T-helper 1 cell (primary cell): Measurements from ENCODE around the gene NDUFB4.
"Not testable (repeated sequence)": the region's sequence is repeated elsewhere in the genome, so short reads cannot be mapped to it uniquely, and the experiment has no call there.

Source experiments
- DNase-seq, 5 donors: peaks; one replicate each; pipeline ENCODE4 v3.0.0-alpha.2; 2012 to 2020

Gene NDUFB4

DNA sequence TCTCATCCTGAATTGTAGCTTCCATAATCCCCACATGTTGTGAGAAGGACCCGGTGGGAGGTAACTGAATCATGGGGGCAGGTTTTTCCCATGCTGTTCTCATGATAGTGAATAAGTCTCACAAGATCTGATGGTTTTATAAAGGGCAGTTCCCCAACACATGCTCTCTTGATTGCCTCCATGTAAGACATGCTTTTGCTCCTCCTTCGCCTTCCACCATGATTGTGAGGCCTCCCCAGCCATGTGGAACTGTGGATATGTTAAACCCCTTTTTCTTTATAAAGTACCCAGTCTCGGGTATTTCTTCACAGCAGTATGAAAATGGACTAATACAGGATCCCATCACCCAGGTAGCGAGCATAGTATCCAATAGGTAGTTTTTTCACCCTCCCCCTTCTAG, 42.7 kb downstream of the NDUFB4 start:
- DNase-seq, result not testable (repeated sequence)

GRCh38 chr3:120640231-120640630, 44.1 kb downstream of the NDUFB4 start:
- DNase-seq, result no peak

DNA sequence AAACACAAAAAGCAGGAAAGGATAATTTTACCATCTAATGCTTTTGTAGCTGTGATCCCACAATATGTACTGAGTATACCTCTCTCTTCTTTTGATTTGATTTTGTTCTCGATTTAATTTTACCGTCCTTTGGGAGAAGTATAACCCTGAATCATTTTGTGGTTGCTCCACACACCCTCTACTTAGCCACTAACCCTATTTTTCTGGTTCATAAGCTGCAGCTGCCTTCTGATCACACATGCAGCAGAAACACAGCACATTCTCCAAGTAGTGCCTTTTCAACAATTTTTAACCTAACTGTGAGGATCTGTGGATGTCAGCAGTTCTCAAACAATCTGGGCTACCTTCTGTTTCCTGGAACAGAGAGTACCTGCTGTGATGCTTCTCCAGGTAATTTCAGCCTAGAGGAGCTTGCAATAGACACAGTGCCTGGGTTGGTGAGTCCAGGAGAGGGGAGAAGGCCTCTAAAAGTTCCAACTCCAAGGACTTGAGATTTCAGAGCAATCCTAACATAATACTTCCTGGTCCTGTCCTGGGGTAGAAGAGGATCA, 45.6 kb downstream of the NDUFB4 start:
- no peak for DNase-seq

DNA sequence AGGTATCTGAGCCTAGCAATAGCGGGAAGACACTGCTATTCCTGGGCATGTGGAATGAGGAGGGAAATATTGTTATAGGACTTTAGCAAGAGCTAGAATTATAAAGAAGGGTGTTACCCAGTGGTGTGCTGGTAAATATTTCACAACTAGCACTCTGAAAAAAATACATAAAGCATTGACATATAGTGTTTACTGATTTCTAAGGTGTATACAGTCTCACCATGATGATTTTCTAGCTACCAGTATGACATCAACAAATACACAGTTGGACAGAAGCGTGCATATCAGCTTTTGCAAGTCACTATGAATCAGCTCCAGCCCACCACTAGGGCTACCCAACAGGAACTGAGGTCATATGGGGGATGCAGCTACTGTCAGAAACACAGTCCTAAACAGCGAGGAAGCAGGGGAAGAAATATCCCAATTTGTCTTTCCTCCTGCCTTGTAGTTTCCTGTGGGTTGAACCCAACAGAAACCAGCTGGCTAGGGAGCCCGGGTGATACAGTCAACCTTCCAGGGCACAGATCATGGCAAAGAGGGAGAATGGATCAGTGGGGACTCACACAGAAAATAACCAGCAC, 46.3 kb downstream of the NDUFB4 start:
- DNase-seq, result no peak

DNA sequence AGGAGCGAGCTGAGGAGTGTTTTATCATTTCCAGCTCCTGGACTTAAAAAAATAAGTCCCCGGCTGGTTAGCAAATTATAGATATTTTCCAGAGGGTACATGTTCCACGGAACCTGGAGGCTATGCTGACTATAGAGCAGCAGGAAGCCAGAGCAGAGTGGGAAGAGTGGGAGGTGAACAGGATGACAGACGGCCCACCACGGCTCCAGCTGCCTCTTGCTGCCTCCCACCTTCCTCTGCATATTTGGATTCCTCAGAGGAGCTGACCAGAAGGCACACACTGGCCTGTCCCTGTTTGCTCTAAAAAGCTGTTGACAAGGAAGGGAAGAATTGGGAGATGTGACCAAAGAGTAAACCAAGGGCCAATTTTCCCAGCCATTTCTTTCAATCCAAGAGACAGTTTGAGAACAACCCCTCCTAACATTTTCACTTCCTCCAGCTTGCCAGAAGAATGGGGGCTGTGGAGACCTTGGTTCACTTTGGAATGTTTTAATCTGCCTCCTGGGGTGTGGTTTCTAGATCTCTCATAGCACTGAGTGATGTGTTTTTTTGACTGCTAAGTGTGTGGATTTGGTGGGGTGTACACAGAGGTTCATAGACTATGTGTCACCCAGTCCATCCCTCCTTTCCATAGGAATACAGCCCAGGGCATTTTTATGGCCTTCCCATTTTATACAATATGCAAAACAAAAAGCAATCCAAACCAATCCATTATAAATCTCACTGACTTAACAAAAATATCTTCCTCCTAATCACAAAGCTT, 49.1 kb downstream of the NDUFB4 start:
- no peak for DNase-seq

DNA sequence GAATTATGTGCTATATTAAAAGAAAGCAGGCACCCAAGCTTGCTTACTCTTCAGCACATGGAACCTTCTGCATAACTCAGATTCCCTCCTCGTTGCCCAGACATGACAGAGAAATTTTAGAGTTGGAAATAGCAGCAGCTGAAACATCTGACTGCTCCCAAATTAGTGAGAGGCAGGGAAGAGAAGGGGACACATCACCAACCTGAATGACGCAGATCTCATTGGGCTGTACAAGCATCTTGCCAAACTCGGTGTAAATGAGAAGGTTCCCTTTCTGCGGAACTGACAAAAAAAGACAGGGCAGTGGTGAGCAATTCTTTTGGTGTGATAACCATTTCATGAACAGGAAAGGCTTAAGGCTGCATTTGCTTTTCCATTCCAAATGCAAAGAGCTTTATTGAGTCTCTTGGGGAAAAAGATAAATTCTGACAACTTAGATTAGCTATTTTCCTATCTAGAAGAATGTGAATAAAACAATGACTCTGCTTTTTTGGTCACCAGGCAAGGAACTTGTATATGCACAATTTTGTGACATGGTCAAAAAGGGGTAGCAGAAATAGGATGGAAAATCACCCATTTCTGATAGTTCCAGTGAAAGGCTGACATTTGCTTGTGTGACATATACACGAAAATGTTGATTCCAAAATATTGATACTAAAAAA, 50.8 kb downstream of the NDUFB4 start:
- no peak for DNase-seq

DNA sequence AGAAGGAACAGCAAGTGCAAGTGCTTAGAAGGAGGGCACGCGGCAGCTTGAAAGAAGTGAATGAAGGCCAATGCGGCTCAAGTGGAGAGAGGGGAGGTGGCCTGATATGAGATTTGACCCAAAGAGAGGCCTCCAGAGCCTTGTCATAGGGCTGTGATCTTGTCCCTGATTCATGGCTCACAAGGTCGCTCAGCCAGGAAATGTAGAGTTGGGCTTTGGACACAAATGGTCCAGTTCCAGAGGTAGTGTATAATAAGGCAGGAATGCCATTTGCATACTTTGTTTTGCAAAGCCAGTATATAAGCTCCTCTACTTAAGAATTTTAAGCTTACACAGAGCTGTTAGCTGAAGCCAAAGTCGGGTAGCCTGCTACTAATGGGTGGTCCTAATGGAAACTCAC, 52.2 kb downstream of the NDUFB4 start:
- no peak for DNase-seq

GRCh38 chr3:120649830-120650233, 53.7 kb downstream of the NDUFB4 start:
- DNase-seq, result no peak

GRCh38 chr3:120650311-120650710, 54.2 kb downstream of the NDUFB4 start:
- DNase-seq, result no peak
